ENCODE results near the gene HMG20B. TPM values are rescaled to one million over a fixed set of nuclear protein-coding genes. Genes with fewer than 3 reads are reported as not detected.

Gene HMG20B
- total and polyA plus RNA-seq, 2 of the 8 experiments (the other 6 are each of a cell fraction or from before 2014, with no cell fraction given), result 42.9 to 74.2 TPM

DNA sequence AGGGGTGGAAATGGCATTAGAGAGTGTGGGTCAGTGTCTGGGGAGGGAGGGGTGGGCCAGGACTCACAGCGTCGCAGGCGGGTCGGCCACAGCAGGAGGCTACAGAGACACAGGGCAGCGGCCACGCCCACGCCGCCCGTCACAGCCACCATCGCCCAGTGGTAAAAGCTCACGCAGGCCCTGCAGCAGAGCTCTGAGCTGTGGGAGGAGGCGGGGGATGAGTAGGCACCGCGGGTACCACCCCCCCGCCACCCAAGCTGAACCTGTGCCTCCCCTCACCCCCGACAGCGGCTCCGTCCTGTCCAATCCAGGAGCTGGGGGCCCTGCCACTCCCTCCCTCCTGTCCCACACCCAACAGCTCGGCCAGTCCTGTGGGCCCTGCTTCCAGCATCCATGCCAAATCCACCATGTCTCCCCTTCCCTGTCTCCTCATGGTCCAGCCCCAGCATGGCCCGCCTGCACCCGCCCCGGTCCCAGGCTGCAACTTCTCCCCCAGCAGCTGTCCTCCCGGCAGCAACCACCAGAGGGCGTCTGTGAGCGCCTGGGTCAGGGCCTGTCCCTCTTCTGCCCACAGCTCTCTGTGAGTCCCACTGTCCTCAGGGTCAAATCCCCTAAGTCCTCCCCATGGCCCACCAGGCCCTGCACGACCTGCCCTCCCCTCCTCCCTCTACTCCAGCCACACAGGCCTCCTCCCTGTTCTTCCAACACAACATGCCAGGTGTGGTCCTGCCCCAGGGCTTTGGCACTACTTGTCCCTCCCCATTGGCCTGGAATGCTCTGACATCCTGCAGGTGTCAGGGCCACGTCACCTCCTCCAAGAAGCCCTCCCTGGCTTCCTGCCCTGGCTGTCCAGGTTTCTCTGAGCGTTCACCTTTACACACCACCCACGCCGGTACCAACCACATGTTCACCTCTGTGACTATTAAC, 27.7 kb upstream of the HMG20B start (continued):
- TF ChIP-seq, protein P1, sequence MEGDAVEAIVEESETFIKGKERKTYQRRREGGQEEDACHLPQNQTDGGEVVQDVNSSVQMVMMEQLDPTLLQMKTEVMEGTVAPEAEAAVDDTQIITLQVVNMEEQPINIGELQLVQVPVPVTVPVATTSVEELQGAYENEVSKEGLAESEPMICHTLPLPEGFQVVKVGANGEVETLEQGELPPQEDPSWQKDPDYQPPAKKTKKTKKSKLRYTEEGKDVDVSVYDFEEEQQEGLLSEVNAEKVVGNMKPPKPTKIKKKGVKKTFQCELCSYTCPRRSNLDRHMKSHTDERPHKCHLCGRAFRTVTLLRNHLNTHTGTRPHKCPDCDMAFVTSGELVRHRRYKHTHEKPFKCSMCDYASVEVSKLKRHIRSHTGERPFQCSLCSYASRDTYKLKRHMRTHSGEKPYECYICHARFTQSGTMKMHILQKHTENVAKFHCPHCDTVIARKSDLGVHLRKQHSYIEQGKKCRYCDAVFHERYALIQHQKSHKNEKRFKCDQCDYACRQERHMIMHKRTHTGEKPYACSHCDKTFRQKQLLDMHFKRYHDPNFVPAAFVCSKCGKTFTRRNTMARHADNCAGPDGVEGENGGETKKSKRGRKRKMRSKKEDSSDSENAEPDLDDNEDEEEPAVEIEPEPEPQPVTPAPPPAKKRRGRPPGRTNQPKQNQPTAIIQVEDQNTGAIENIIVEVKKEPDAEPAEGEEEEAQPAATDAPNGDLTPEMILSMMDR (IDR thresholded peaks at IDR 0.05; ENCODE audit: control extremely low read depth in 1 of 3, insufficient read depth in 1 of 3, low read depth in 1 of 3, low read length in 3 of 3), result peak; percentile 92 to 96 (median 95)
- peak; percentile 13; the same call in 1 of the 2 replicates for TF ChIP-seq POLR2AphosphoS5 (IDR thresholded peaks at IDR 0.05; ENCODE audit: low read depth, low read length)
- TF ChIP-seq SUZ12 (IDR thresholded peaks at IDR 0.05; ENCODE audit: low read length), result no peak
- TF ChIP-seq JUND (IDR thresholded peaks at IDR 0.05; ENCODE audit: low read length), result 0 out of 2 replicates have a peak, but pooled peaks have one; percentile 29
- no peak for TF ChIP-seq JUN (IDR thresholded peaks at IDR 0.05; ENCODE audit: low read depth, low read length)
- no peak for TF ChIP-seq CEBPB (IDR thresholded peaks at IDR 0.05; ENCODE audit: low read depth, low read length)
- no peak for TF ChIP-seq CHD1 (IDR thresholded peaks at IDR 0.05; ENCODE audit: low read depth, low read length)
